MCF 10A (cell line): ENCODE results near the gene MDGA2. TPM values are rescaled to one million over a fixed set of nuclear protein-coding genes. Genes with fewer than 3 reads are reported as not detected.

Experiments used
- BruUV-seq: library from RNA; stranded (reverse); fragments of 400-500 nt; replicated peaks from 2 replicates; lab custom pipeline; 2021; lab: Mats Ljungman, UMichigan
- CTCF ChIA-PET: fragments of 300-600 bp; sonication (Branson Sonifier 250); formaldehyde crosslinking; extraction: SDS; loops from one replicate; lab custom pipeline; 2021; ENCODE audit warnings: antibody characterized with exemption, inconsistent platforms; lab: Yijun Ruan, JAX
- POLR2A ChIA-PET: fragments of 300-600, 350-650 bp; sonication (Branson Sonifier 250); formaldehyde crosslinking; extraction: SDS; loops from one replicate; lab custom pipeline; 2020; ENCODE audit warnings: antibody characterized with exemption, inconsistent platforms; lab: Yijun Ruan, JAX
- DNase-seq: peaks from one replicate; pipeline ENCODE4 v3.0.0-alpha.2; 2018; ENCODE audit not compliant: unreplicated experiment
- H3K27ac Mint-ChIP-seq: one replicate; pipeline ENCODE4 v1.8.0; 2022; ENCODE audit warnings: mild to moderate bottlenecking, low read depth, mixed read lengths; ENCODE audit not compliant: unreplicated experiment
- H3K27me3 Mint-ChIP-seq: one replicate; pipeline ENCODE4 v1.8.0; 2022; ENCODE audit warnings: mixed read lengths; ENCODE audit not compliant: insufficient read depth, unreplicated experiment
- H3K36me3 Mint-ChIP-seq: one replicate; pipeline ENCODE4 v1.8.0; 2022; ENCODE audit warnings: mild to moderate bottlenecking, moderate library complexity, mixed read lengths; ENCODE audit not compliant: insufficient read depth, unreplicated experiment
- H3K4me1 Mint-ChIP-seq: one replicate; pipeline ENCODE4 v1.8.0; 2022; ENCODE audit warnings: mixed read lengths; ENCODE audit not compliant: insufficient read depth, unreplicated experiment
- H3K4me3 Mint-ChIP-seq: one replicate; pipeline ENCODE4 v1.8.0; 2022; ENCODE audit warnings: mild to moderate bottlenecking, moderate library complexity, mixed read lengths; ENCODE audit not compliant: unreplicated experiment
- H3K9me3 Mint-ChIP-seq: one replicate; pipeline ENCODE4 v1.8.0; 2022; ENCODE audit warnings: mixed read lengths; ENCODE audit not compliant: unreplicated experiment
- intact Hi-C: fragments of 100-400 bp; cut with micrococcal nuclease; formaldehyde crosslinking; loops from 2 replicates; pipeline ENCODE4 v1.14.1; 2022
- total RNA-seq: library from RNA; stranded (reverse); gene quantifications from 2 replicates; pipeline ENCODE4 v1.2.3, GENCODE V29; 2022
- TF ChIP-seq, protein P1 (sequence below): fragments of 200-600 bp; IDR thresholded peaks from one replicate; pipeline ENCODE4 v1.8.0; 2022; ENCODE audit warnings: antibody characterized with exemption, mild to moderate bottlenecking; ENCODE audit not compliant: unreplicated experiment

MDGA2 gene
- total RNA-seq, 1 experiment from 2014 or later = not detected

DNA sequence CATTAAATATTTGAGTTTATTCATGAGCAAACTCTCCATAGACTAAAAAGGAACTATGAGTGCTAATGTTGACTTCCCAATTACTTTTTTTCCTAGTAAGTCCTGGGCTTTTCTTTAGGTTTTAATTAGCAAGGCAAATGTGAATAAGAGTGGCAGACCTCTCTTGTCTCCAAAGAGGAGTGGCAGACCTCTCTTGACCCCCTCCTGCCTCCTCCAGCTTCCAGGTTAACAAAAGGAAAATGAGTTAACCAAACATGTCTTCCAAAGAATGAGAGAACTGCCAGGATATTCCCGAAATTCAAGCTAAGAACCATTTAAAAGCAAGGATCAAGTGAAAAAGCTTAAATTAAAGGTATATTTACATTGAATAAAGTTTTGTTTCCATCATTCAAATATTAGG, 253.2 kb downstream of the MDGA2 start:
- peaks cover 6% of the 10 kb centered on the region for H3K36me3 Mint-ChIP-seq
- H3K27ac Mint-ChIP-seq = no peak overlapping the region
- ChIA-PET CTCF (interaction anchor here (0.7 kb wide), 1 partner anchor 1286 kb away, joined by 3 read pairs; no protein-coding TSS in a partner anchor), POLR2A (no interaction called here)
- no peaks in the 10 kb centered on the region for H3K9me3 Mint-ChIP-seq
- DNase-seq = no peak
- H3K4me1 Mint-ChIP-seq = no peaks in the 10 kb centered on the region
- H3K4me3 Mint-ChIP-seq = no peak overlapping the region
- TF ChIP-seq, protein P1, sequence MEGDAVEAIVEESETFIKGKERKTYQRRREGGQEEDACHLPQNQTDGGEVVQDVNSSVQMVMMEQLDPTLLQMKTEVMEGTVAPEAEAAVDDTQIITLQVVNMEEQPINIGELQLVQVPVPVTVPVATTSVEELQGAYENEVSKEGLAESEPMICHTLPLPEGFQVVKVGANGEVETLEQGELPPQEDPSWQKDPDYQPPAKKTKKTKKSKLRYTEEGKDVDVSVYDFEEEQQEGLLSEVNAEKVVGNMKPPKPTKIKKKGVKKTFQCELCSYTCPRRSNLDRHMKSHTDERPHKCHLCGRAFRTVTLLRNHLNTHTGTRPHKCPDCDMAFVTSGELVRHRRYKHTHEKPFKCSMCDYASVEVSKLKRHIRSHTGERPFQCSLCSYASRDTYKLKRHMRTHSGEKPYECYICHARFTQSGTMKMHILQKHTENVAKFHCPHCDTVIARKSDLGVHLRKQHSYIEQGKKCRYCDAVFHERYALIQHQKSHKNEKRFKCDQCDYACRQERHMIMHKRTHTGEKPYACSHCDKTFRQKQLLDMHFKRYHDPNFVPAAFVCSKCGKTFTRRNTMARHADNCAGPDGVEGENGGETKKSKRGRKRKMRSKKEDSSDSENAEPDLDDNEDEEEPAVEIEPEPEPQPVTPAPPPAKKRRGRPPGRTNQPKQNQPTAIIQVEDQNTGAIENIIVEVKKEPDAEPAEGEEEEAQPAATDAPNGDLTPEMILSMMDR = no peak
- intact Hi-C loops = no loop called here
- no TSS peak for BruUV-seq
- H3K27me3 Mint-ChIP-seq = peaks cover 82% of the 10 kb centered on the region

DNA sequence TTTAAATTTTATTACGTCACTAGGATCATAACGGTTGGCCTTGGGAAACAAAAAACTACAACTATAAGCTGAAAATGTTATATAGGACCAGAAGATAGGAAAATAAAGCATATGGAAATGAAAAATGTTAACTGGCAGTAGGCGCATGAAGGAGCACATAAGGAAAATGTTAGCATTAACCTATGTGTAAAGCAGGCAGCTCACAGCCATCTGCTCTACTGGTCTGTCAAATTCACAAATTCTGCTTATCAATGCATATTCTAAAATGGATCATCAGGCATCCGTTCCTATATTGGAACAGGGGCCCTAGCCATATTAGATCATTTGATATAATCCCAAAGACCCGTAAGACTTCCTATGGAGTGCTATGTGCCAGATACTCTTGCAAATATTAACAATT, 263.9 kb downstream of the MDGA2 start:
- H3K27ac Mint-ChIP-seq = no peak overlapping the region
- no TSS peak for BruUV-seq
- ChIA-PET POLR2A (no interaction called here), CTCF (no interaction called here)
- H3K27me3 Mint-ChIP-seq = peaks cover 72% of the 10 kb centered on the region
- TF ChIP-seq, protein P1 = no peak
- H3K4me1 Mint-ChIP-seq = no peaks in the 10 kb centered on the region
- H3K36me3 Mint-ChIP-seq = peaks cover 4% of the 10 kb centered on the region
- no peaks in the 10 kb centered on the region for H3K9me3 Mint-ChIP-seq
- intact Hi-C loops = no loop called here
- H3K4me3 Mint-ChIP-seq = no peak overlapping the region
- DNase-seq = no peak

DNA sequence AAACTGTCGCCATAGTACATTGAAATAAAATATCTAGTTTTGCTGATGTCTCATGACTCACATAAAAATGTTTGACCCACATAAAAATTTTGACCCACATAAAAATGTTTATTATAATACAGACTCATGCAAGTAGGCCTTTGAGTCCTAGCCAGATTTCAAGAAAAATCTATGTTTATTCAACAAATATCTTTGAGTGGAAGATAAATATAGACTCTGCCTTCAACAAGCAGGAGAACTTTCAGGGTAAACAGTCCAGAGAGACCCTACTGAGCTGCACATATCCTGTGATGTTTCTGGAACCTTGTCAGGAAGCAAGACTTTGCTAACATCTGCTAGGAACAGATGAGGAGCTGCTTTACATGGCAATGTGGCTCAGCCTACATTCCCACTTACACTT, 283.1 kb downstream of the MDGA2 start:
- no peak for DNase-seq
- intact Hi-C loops = no loop called here
- TF ChIP-seq, protein P1 = no peak
- H3K4me1 Mint-ChIP-seq = no peaks in the 10 kb centered on the region
- no peaks in the 10 kb centered on the region for H3K9me3 Mint-ChIP-seq
- ChIA-PET POLR2A (no interaction called here), CTCF (interaction anchor here (0.7 kb wide), 1 partner anchor 54 kb away, joined by 3 read pairs; no protein-coding TSS in a partner anchor)
- H3K27me3 Mint-ChIP-seq = peaks cover 63% of the 10 kb centered on the region
- BruUV-seq = no TSS peak
- no peak overlapping the region for H3K4me3 Mint-ChIP-seq
- H3K27ac Mint-ChIP-seq = no peak overlapping the region
- H3K36me3 Mint-ChIP-seq = no peaks in the 10 kb centered on the region

DNA sequence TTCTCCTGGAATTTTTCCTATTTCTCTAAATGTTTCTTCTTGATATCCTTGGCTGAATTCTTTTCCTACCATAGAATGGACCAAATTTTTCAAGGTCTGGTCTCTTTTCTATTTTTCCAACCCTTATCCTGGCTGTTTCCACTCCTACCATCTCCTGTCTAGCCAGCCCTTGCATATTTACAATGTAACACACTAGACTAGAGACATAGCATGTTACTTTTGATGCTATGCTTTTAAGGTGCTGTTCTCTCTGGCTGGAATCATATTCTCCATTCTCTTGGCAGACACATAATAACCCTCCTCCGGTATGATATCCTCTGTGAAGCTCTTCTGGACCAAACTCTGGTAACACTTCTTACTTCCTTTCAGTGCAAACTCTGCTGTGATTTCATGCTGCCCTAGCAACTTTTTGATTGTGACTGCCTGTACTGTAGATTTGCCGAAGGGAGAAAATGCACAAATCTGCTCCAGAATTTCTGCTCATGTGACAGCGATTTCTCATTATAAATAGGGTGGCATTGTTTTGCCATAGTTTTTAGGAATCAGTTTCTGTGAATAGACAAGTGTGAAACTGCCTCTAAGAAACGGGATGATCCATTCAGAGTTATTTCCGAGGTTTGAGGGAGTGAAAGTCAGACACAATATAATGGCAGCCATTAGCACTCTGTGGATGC, 284.4 kb downstream of the MDGA2 start:
- CTCF ChIA-PET = no interaction called here
- Mint-ChIP-seq H3K4me3 (no peak overlapping the region), H3K27ac (no peak overlapping the region), H3K36me3 (no peaks in the 10 kb centered on the region), H3K9me3 (no peaks in the 10 kb centered on the region), H3K4me1 (no peaks in the 10 kb centered on the region), H3K27me3 (peaks cover 61% of the 10 kb centered on the region)
- TF ChIP-seq, protein P1 = no peak
- intact Hi-C loops = no loop called here
- BruUV-seq = no TSS peak
- POLR2A ChIA-PET = no interaction called here
- no peak for DNase-seq
